Mammary epithelial cell (primary cell): Measurements from ENCODE around the gene XRCC2.

Experiments
- EZH2 ChIP-seq: IDR thresholded peaks from 2 replicates; pipeline ENCODE4 v1.6.1; 2012; ENCODE audit warnings: low read length, inconsistent platforms, borderline replicate concordance
- TF ChIP-seq, protein P1 (sequence below), 2 donors: IDR thresholded peaks in 1 of 2; conservative IDR thresholded peaks in 1 of 2; 2 replicates each; pipeline ENCODE4 v1.5.1; 2011 to 2012; ENCODE audit warnings: inconsistent platforms in 2 of 2, low read length in 2 of 2, mild to moderate bottlenecking in 2 of 2, control low read depth in 1 of 2, low read depth in 1 of 2; ENCODE audit not compliant: insufficient read depth in 1 of 2; ENCODE audit errors: extremely low read depth in 1 of 2

- TF ChIP-seq, protein P1, sequence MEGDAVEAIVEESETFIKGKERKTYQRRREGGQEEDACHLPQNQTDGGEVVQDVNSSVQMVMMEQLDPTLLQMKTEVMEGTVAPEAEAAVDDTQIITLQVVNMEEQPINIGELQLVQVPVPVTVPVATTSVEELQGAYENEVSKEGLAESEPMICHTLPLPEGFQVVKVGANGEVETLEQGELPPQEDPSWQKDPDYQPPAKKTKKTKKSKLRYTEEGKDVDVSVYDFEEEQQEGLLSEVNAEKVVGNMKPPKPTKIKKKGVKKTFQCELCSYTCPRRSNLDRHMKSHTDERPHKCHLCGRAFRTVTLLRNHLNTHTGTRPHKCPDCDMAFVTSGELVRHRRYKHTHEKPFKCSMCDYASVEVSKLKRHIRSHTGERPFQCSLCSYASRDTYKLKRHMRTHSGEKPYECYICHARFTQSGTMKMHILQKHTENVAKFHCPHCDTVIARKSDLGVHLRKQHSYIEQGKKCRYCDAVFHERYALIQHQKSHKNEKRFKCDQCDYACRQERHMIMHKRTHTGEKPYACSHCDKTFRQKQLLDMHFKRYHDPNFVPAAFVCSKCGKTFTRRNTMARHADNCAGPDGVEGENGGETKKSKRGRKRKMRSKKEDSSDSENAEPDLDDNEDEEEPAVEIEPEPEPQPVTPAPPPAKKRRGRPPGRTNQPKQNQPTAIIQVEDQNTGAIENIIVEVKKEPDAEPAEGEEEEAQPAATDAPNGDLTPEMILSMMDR (conservative IDR thresholded peaks at IDR 0.05 in 1 of 2, IDR thresholded peaks at IDR 0.05 in 1 of 2; ENCODE audit: extremely low read depth in 1 of 2, insufficient read depth in 1 of 2, low read depth in 1 of 2, low read length in 2 of 2), result no peak
- TF ChIP-seq EZH2, result no peak
Observed at GRCh38 chr7:152709287-152710152, 33.6 kb upstream of the XRCC2 start.
